ENCODE data around the gene NCOA7. TPM values are rescaled to one million over a fixed set of nuclear protein-coding genes. Genes with fewer than 3 reads are reported as not detected.

The NCOA7 gene
- total and polyA plus RNA-seq, 9 of the 15 experiments (the other 6 are each of a cell fraction or from before 2014, with no cell fraction given): 5.8 to 14.6 (median 9.3) TPM

DNA sequence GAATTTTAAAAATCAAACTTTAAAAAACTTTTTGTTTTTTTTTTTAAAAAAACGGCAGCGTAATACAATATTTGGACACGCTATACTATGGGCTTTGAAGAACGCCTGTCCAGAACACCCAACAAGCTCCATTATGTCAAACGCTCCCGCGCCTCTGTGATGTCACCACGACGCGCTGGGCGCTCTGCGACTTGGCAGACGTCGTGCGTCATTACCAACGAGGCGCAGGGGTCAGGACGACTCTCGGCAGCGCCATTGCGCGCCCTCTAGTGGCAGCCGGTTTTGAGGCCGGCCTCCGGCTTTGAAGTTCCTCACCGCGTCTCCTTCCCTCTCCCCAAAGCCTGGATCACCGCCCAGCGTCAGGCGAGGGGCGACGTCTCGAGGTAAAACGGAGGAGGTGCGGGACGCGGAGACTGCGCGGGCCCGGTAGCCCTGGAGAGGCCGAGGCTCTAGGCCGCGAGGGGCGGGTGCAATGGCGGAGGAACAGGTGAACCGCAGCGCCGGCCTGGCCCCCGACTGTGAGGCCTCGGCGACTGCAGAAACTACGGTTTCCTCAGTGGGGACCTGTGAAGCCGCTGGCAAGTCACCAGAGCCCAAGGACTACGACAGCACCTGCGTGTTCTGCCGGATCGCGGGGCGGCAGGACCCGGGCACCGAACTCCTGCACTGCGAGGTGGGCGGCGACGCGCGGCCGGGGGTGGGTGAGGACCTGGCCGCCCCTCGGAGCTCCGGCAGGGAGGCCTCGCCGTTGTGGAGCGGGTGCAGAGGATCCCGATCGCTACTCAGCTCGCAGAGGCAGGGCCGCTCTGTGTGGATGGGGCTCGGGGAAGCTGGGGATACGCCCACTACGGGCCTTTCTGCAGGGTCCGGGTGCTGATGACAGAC, 166.0 kb downstream of the NCOA7 start, which contains the start of gene HINT3 (continued):
- TF ChIP-seq, protein P1, sequence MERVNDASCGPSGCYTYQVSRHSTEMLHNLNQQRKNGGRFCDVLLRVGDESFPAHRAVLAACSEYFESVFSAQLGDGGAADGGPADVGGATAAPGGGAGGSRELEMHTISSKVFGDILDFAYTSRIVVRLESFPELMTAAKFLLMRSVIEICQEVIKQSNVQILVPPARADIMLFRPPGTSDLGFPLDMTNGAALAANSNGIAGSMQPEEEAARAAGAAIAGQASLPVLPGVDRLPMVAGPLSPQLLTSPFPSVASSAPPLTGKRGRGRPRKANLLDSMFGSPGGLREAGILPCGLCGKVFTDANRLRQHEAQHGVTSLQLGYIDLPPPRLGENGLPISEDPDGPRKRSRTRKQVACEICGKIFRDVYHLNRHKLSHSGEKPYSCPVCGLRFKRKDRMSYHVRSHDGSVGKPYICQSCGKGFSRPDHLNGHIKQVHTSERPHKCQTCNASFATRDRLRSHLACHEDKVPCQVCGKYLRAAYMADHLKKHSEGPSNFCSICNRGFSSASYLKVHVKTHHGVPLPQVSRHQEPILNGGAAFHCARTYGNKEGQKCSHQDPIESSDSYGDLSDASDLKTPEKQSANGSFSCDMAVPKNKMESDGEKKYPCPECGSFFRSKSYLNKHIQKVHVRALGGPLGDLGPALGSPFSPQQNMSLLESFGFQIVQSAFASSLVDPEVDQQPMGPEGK (CRISPR knock-in tag; IDR thresholded peaks at IDR 0.05; ENCODE audit: borderline replicate concordance): no peak
- TF ChIP-seq, protein P2, sequence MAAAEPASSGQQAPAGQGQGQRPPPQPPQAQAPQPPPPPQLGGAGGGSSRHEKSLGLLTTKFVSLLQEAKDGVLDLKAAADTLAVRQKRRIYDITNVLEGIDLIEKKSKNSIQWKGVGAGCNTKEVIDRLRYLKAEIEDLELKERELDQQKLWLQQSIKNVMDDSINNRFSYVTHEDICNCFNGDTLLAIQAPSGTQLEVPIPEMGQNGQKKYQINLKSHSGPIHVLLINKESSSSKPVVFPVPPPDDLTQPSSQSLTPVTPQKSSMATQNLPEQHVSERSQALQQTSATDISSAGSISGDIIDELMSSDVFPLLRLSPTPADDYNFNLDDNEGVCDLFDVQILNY (CRISPR knock-in tag; IDR thresholded peaks at IDR 0.05): peak; percentile 30; the same call in 1 of the 2 replicates
- TF ChIP-seq, protein P3, sequence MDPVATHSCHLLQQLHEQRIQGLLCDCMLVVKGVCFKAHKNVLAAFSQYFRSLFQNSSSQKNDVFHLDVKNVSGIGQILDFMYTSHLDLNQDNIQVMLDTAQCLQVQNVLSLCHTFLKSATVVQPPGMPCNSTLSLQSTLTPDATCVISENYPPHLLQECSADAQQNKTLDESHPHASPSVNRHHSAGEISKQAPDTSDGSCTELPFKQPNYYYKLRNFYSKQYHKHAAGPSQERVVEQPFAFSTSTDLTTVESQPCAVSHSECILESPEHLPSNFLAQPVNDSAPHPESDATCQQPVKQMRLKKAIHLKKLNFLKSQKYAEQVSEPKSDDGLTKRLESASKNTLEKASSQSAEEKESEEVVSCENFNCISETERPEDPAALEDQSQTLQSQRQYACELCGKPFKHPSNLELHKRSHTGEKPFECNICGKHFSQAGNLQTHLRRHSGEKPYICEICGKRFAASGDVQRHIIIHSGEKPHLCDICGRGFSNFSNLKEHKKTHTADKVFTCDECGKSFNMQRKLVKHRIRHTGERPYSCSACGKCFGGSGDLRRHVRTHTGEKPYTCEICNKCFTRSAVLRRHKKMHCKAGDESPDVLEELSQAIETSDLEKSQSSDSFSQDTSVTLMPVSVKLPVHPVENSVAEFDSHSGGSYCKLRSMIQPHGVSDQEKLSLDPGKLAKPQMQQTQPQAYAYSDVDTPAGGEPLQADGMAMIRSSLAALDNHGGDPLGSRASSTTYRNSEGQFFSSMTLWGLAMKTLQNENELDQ (CRISPR knock-in tag; IDR thresholded peaks at IDR 0.05; ENCODE audit: borderline replicate concordance): no peak
- TF ChIP-seq NR2C2 (CRISPR knock-in tag; IDR thresholded peaks at IDR 0.05) (peak; percentile 90), NR2C2 (tag; IDR thresholded peaks at IDR 0.05) (peak; percentile 91), ETS2 (tag; IDR thresholded peaks at IDR 0.05; ENCODE audit: borderline replicate concordance, poor library complexity, severe bottlenecking) (no peak), ELF4 (CRISPR knock-in tag; IDR thresholded peaks at IDR 0.05) (no peak), NCOA4 (IDR thresholded peaks at IDR 0.05; ENCODE audit: partially characterized antibody) (no peak), CBFA2T2 (conservative IDR thresholded peaks at IDR 0.05) (no peak)
- TF ChIP-seq, protein P4, sequence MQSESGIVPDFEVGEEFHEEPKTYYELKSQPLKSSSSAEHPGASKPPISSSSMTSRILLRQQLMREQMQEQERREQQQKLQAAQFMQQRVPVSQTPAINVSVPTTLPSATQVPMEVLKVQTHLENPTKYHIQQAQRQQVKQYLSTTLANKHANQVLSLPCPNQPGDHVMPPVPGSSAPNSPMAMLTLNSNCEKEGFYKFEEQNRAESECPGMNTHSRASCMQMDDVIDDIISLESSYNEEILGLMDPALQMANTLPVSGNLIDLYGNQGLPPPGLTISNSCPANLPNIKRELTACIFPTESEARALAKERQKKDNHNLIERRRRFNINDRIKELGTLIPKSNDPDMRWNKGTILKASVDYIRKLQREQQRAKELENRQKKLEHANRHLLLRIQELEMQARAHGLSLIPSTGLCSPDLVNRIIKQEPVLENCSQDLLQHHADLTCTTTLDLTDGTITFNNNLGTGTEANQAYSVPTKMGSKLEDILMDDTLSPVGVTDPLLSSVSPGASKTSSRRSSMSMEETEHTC (IDR thresholded peaks at IDR 0.05): no peak
- TF ChIP-seq, protein P5, sequence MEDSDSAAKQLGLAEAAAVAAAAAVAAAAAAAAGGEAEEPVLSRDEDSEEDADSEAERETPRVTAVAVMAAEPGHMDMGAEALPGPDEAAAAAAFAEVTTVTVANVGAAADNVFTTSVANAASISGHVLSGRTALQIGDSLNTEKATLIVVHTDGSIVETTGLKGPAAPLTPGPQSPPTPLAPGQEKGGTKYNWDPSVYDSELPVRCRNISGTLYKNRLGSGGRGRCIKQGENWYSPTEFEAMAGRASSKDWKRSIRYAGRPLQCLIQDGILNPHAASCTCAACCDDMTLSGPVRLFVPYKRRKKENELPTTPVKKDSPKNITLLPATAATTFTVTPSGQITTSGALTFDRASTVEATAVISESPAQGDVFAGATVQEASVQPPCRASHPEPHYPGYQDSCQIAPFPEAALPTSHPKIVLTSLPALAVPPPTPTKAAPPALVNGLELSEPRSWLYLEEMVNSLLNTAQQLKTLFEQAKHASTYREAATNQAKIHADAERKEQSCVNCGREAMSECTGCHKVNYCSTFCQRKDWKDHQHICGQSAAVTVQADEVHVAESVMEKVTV (CRISPR knock-in tag; IDR thresholded peaks at IDR 0.05): peak; percentile 89
- TF ChIP-seq, protein P6, sequence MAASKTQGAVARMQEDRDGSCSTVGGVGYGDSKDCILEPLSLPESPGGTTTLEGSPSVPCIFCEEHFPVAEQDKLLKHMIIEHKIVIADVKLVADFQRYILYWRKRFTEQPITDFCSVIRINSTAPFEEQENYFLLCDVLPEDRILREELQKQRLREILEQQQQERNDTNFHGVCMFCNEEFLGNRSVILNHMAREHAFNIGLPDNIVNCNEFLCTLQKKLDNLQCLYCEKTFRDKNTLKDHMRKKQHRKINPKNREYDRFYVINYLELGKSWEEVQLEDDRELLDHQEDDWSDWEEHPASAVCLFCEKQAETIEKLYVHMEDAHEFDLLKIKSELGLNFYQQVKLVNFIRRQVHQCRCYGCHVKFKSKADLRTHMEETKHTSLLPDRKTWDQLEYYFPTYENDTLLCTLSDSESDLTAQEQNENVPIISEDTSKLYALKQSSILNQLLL (CRISPR knock-in tag; IDR thresholded peaks at IDR 0.05; ENCODE audit: borderline replicate concordance): no peak
- TF ChIP-seq, protein P7, sequence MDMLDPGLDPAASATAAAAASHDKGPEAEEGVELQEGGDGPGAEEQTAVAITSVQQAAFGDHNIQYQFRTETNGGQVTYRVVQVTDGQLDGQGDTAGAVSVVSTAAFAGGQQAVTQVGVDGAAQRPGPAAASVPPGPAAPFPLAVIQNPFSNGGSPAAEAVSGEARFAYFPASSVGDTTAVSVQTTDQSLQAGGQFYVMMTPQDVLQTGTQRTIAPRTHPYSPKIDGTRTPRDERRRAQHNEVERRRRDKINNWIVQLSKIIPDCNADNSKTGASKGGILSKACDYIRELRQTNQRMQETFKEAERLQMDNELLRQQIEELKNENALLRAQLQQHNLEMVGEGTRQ (CRISPR knock-in tag; IDR thresholded peaks at IDR 0.05): no peak
